Left lobe of liver (tissue), 2 donors: Measurements from ENCODE around the gene CELF2. TPM values are rescaled to one million over a fixed set of nuclear protein-coding genes. Genes with fewer than 3 reads are reported as not detected.
"Not testable (repeated sequence)": the region's sequence is repeated elsewhere in the genome, so short reads cannot be mapped to it uniquely, and the experiment has no call there.

Source experiments
- ATAC-seq: fragments of 200-7000 bp; cut with Tn5 transposase; one replicate; pipeline ENCODE4 v1.9.1; 2020; ENCODE audit warnings: mild to moderate bottlenecking, moderate library complexity
- DNase-seq: peaks from one replicate; pipeline ENCODE4 v3.0.0-alpha.2; 2020; ENCODE audit warnings: low spot score
- total RNA-seq: library from RNA; stranded (reverse); gene quantifications from one replicate; pipeline ENCODE4 v1.2.1, GENCODE V29; 2021
- donor health status: DM: no; HTN: no; CAD: no; lungs with moderate emphysema.
- donor health status: DM: no; HTN: yes; CAD: no.

The CELF2 gene
- total RNA-seq, 1 donor from 2014 or later = 2.6 TPM

- no peak for ATAC-seq
Observed at GRCh38 chr10:11119843-11120242, 102.2 kb downstream of the CELF2 start.

GRCh38 chr10:11120711-11121110 lies 103.0 kb downstream of the CELF2 start:
- ATAC-seq (no peak), DNase-seq (no peak)

More at GRCh38 chr10:11119843-11120242, 102.2 kb downstream of the CELF2 start:
- DNase-seq = no peak

DNA sequence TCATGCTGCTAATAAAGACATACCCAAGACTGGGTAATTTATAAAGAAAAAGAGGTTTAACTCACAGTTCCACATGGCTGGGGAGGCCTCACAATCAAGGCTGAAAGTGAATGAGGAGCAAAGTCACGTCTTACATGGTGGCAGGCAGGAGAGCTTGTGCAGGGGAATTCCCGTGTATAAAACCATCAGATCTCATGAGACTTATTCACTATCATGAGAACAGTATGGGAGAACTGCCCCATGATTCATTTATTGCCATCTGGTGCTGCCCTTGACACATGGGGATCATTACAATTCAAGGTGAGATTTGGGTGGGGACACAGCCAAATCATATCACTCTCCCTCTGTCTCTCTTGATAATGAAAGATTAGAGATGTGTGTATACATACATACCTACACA lies 106.2 kb downstream of the CELF2 start:
- ATAC-seq, DNase-seq: not testable (repeated sequence)

GRCh38 chr10:11125004-11125403 lies 107.3 kb downstream of the CELF2 start:
- ATAC-seq = no peak
- no peak for DNase-seq

DNA sequence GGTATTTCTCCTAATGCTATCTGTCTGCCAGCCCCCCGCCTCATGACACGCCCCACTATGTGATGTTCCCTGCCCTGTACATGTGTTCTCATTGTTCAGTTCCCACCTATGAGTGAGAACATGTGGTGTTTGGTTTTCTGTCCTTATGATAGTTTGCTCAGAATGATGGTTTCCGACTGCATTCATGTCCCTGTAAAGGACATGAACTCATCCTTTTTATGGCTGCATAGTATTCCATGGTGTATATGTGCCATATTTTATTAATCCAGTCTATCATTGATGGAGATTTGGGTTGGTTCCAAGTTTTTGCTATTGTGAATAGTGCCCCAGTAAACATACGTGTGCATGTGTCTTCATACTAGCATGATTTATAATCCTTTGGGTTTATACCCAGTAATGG lies 109.3 kb downstream of the CELF2 start:
- not testable (repeated sequence) for ATAC-seq, DNase-seq

GRCh38 chr10:11131112-11131639 lies 113.5 kb downstream of the CELF2 start:
- DNase-seq (no peak), ATAC-seq (no peak)

GRCh38 chr10:11134411-11134810 lies 116.7 kb downstream of the CELF2 start:
- no peak for ATAC-seq
- no peak for DNase-seq

DNA sequence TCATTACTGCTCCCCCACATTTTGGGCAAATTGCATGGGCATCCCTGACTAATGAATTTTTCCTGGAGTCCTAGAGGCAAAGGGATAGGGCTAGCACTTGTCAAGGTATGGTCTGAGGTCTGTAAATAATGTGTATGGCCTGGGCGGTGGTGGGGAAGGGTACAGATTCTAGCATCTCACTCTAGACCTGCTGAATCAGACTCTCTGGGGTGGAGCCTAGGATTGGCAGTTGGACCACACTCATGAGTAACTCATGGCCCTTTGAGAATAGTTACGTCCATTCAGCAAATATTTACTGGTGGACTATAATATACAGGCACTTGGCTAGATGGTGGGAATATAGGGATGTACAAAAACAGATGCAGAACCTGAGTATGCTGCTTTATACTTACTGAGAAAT lies 118.0 kb downstream of the CELF2 start:
- DNase-seq (no peak), ATAC-seq (no peak)

DNA sequence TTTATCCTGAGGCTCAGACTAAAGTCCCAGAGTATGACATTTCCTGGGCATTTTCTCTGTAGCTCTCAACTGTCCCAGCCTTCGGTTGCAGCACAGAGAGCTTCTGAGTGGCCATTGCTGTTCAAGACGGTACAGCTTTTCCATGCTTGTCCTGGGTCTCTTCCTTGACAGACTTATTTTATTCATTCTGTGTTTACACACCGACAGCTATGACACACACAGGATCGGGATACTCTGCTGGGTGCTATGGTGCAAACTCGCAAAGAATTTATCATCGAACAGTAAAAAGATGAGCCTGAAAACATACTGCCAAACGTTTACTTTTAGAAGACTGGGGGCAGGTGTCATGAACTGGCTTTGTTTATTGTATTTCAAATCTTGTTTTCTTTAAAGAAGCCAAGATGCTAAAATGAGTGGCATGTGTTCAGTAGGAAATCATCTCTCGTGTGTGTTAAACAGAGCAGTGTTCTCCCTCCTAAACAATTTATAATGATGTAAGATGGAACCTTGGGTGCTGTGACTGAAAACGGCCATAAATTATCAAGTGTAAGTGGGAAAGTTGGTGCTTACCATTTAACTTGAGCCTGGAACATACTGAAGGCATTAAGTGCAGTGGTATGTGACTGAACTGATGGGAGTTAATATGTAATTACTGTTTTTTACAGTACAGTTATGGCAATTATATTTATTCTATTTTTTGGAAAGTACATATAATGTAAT lies 120.8 kb downstream of the CELF2 start:
- ATAC-seq (no peak), DNase-seq (no peak)

- DNase-seq = no peak
Observed at GRCh38 chr10:11140963-11141362, 123.3 kb downstream of the CELF2 start.

DNA sequence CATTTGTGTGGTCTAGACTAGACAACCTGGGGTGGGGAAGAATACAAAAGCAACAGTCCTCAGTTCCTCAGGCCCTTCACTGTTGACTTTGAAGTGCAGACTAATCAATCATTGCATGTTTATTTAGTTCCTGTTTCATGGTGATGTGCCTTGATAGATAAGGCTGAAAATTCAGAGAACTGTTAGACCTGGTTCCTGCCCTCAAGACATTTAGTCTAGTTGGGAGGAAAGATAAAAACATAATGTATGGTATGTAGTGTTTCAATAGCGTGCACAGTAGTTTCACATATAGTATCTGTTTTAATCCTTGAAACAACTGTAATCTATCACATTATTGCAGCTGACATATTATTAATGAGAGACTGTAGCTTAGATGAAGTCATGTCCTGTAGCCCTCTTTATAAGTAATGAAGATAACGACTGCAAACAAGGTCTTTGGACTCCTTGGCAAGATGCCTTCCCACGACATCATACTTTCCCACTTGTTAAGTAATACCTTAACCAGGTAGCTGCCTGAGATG lies 124.0 kb downstream of the CELF2 start:
- peak; percentile 29 for ATAC-seq
- no peak for DNase-seq

More at GRCh38 chr10:11140963-11141362, 123.3 kb downstream of the CELF2 start:
- ATAC-seq = no peak

GRCh38 chr10:11142777-11143176 lies 125.1 kb downstream of the CELF2 start:
- ATAC-seq = no peak

DNA sequence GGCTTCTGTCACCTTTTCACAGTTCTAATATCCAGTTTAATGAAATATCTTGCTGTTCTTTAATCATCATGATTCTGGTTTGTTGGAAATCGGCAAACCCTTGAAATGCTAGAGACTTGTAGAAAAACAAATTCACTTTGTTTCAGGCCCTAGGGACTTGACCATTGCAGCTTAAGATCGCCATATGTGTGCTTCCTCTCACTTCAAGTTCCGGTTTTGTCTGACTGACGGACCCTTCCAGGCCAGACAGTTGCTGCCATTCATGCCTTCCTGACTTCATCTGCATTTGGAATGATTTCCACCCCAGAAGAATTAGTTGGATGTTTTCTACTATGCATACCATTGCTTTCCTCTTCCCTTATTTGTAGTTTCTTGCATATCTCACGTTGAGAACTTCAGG lies 125.6 kb downstream of the CELF2 start:
- ATAC-seq (no peak), DNase-seq (no peak)

More at GRCh38 chr10:11142777-11143176, 125.1 kb downstream of the CELF2 start:
- no peak for DNase-seq

GRCh38 chr10:11144626-11145494 lies 127.2 kb downstream of the CELF2 start:
- DNase-seq = no peak
- ATAC-seq = no peak

- DNase-seq (no peak), ATAC-seq (peak; percentile 53)
Observed at GRCh38 chr10:11145495-11145855, 127.8 kb downstream of the CELF2 start.

DNA sequence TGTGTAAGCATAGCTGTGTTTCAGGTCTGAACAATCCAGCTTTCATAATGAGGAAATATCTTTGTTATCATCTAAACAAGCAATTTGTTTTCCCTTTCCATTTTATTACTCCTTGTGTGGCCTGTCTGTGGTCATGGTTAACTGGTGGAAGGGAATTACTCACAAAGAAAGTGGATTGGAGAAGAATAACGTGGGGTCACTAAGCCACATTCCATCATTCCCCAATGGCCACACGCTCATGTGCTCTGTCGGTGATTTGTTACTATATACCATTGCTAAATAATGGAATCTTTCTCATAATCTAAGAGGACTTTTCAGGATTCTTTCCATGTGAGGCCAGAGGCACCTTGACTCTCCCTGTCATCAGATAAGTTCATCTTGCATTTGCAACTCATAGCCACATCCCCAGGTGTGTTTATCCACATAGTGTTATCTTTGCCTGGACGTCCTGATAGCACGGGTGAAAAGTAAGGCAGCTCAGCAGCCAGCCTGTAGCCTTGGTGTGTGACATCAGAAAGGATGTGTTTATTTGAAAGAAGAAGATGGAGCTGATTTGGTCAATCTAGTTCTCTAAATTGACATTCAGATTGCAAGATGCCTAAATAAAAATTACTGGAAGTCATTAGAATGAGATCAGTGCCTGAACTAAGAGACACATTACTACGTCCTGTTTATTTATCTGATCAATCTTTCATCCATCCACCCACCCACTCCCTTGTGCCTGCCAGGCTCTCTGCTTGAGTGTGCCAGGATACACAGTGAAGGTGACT lies 128.9 kb downstream of the CELF2 start:
- no peak for DNase-seq
- ATAC-seq = no peak

GRCh38 chr10:11147722-11148121 lies 130.1 kb downstream of the CELF2 start:
- ATAC-seq (no peak), DNase-seq (no peak)

DNA sequence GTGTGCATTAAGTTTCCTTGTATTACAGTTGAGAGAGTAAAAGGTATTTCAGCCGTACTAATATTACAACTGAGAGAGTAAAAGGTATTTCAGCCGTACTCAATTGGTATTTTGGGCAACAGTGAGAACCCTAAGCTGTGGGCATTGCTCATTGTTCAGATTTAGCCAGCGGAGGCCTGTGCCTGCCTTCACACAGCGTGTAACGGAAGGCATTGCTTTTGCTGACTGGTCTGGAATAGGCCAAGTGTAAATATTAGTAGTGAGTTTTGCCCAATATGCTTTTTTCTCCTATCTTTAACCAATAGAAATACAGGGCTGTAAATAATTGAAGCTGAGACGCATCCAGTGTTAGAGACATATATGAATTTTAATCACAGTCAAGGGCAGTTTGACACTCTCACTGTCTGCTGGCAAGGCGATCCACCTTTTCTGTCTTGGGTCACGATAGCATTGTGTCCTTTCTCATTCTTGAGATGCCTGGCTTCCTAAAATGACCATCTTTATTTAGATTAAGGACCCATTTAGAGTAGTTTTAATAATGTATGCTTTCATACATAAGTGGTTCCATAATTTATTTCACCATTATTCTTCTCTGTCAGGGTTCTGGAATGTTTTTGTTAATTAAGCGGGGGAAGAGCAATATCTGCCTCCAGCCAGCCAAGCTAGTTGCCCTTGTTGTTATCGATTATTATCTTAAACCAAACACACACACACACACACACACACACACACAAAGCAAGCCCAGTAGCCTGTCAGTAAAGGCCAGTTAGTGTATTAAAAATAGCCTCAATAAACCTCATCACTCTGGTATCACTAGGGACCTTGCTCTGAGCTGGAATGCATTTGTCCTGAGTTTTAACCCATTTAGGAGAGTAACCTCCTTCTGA lies 130.7 kb downstream of the CELF2 start:
- DNase-seq (no peak), ATAC-seq (no peak)

DNA sequence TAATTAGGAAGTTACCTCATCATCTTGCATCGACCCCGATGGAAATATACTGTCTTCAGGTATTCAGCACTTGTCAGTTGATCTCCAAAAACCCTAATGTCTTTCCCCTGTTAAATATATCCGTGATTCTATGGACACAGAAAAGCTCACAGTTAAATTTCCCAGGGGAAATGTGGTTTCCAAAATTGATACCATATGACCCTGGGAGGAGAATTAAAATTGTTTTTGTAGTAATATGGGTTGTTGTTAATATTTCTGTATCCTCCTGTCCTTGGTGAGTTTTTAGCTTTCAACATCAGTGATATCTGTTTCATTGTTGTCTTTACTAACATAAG lies 132.1 kb downstream of the CELF2 start:
- ATAC-seq = no peak
- DNase-seq = no peak

DNA sequence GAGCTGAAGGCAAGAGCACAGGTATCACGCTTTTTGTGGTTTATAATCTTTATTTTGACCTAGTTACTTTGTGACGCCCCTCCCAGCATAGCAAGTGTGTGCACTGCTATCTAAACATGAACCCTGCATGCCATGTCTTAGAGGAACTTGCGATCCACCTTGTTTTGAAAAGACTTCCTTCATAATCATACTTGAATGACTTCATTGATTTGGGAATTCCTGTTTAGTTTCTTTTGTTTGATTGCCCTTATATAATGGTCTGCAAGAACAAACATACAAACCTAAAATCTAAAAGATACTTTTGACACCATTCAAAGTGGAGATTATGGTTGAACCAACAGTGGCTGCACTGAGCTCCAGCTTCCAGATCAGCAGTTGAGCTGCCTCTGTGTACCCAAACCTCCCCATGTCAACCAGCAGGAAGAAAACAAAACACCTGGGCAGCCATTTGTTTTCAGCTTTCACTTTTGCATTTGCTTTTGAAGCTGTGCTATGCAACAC lies 132.6 kb downstream of the CELF2 start:
- DNase-seq (no peak), ATAC-seq (no peak)
